DMS153 treated with DMSO at 0.1 percent for 48 hours (cell line): ENCODE results near the gene GUCA2B.

Source experiments
- DNase-seq: peaks from one replicate; lab custom pipeline; 2025; ENCODE audit not compliant: unreplicated experiment; lab: John Stamatoyannopoulos, UW

GUCA2B gene

DNA sequence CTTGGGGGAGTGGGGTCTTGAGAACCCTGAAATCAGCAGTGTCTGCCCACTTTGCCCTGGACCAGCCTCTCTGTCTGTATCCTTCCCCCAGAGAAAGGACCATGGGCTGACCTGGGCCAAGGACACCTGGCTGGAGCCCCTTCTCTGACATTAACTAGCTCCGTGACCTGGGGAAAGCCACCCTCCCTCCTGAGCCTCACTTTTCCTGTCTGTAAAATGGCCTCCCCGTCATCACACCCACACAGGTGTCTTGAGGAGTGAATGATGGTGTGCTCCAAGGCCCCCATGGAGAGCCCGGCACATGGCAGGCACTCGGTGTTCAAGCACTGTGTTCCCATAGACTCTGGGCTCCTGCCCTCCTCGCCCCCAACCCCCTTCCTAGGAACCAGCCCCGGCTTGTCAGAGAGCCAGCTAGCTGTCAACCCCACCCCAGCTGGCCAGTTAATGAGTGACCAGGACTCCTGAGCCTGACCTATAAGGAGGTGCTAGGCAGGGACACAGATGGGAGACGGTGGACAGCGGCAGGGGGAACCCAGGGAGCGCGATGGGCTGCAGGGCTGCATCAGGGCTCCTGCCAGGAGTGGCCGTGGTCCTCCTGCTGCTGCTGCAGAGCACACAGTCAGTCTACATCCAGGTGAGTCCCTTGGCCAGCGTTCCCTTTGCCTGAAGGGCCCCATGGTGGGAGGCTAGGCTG, at the start of gene GUCA2B:
Gene GUCA2B (plus strand): TSS at position 504 of the 694 bp plus-strand sequence. CDS start 41 bp downstream, at position 545.
- DNase-seq, result no peak

GRCh38 chr1:42105025-42105424, 48.2 kb upstream of the GUCA2B start:
- DNase-seq, result no peak

DNA sequence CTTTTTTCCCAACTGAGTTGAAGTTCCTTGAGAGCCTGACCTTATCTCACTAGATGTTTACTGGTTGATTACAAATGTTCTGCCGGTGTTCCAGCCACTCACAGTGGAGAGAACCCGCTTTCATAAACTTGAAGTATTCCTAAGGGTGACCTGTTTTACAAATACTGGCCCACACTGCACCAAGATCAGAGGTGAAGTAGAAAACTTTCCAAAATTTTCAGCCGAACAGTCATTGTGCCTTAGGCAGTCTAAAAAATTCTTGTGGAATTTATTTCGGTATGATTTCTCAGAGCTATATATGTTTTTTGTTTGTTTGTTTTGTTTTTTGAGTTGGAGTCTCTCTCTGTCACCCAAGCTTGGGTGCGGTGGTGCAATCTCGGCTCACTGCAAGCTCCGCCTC, 44.9 kb upstream of the GUCA2B start:
- no peak for DNase-seq

DNA sequence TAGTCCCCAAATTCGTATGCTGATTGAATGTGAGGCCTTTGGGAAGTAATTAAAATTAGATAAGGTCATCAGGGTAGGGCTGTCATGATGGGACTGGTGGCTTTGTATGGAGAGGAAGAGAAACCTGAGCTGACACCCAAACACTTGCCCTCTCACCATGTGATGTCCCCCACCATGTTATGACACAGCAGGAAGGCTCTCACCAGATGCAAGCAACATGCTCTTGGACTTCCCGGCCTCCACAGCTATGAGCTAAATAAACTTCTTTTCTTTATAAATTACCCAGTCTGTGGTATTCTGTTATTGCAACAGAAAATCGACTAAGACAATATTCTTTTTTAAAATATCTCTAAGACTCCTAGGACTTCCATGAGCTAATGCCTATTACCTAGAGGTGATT, 43.6 kb upstream of the GUCA2B start:
- DNase-seq, result no peak

GRCh38 chr1:42114229-42114628, 39.0 kb upstream of the GUCA2B start:
- no peak for DNase-seq

DNA sequence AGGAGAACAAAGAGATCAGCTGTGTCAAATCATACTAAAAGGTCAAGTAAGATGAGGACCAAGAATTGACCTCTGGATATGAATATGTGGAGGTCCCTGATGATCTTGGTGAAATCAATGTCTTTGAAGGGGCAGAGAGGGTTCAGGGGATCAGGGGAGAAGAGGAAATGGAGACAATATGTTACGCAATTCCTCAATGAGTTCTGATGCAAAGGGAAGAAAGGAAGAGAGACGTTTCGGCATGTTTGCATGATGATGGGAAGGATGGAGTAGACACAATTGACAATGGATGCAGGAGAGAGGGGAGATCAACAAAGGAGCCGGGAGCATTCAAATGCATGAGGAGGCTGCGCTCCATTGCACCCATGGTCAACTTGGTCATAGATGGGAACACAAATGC, 36.0 kb upstream of the GUCA2B start:
- no peak for DNase-seq

- no peak for DNase-seq
These were observed 35.1 kb upstream of the GUCA2B start for GRCh38 chr1:42118125-42118524.

- no peak for DNase-seq
These were observed 30.8 kb upstream of the GUCA2B start for GRCh38 chr1:42122408-42122807.

- no peak for DNase-seq
These were observed 27.7 kb upstream of the GUCA2B start for GRCh38 chr1:42125552-42125951.

DNA sequence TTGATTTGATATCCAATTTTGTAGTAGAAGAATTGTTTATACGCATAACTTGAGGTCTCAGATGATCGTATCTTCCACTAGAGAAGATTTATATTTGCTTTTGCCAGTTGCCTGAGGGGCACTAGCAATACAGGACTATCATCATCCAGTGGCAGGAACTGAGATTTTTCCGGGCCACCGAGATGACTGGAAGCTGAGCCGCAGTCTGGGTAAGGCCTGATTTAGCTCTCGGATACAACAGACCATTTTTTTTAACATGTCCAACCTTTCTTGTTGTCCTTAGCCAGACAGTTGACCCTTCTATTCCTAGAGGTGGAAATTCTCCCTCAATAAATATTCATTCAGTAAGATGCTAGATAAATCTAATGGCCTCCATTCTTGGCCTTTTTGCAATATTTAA, 25.4 kb upstream of the GUCA2B start:
- no peak for DNase-seq

DNA sequence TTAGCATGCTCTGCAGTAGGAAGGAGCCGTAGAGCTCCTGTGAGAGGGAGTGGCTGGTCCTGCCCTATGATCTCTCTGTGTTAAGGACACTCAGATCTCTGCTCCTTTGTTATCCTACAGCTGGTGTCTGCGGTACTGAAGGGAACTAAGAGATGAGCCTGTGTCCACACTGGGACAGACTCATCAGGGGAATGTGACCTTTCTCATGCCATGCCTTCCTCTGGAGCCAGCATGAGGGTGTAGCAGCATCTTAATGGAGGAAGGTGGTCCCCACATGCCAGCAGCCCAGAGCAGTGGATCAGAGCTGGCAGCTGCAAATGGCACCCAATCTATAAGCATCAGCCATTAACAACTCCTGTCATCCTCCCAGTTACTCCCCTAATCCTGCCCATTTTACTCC, 24.7 kb upstream of the GUCA2B start:
- DNase-seq, result no peak

DNA sequence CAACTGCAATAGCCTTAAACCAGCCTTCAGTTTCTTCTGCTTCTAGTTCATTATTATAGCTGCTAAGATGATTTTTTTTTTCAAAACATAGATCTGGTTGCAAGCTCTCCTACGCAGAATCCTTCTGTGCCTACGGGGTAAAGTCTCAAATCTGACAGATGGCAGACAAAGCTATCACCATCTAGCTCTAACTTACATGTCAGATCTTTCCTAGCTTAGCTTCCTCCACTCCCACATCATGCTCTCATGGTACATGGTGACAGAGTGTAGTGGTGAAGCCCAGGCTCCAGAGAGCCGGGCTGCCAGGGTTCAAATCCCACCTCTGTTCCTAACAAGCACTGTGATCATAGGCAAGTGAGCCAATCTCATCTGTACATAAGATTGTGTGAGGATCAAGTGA, 24.2 kb upstream of the GUCA2B start:
- no peak for DNase-seq

- no peak for DNase-seq
These were observed 23.0 kb upstream of the GUCA2B start for GRCh38 chr1:42130061-42130660.

- no peak for DNase-seq
These were observed 19.8 kb upstream of the GUCA2B start for GRCh38 chr1:42133390-42133789.

- DNase-seq, result no peak
These were observed 19.2 kb upstream of the GUCA2B start for GRCh38 chr1:42133809-42134526.

DNA sequence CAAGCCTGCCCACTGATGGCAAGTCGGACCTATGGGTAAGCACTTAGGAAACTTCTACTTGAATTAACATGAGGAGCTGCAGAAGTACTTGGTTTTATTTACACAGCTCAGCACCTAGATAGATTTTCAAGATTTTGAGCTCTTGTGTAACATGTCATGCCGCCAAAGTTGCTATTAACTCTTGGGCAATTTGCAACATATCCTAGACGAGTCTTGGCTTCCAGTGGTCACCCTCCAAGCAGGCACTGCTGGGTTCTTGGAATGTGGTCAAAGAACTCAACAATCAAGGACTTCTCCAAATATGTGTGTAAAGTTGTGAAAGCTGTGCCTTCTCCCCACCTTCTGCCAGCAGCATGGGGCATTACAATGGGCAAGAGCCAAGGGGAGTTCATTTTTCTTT, 17.8 kb upstream of the GUCA2B start:
- no peak for DNase-seq

DNA sequence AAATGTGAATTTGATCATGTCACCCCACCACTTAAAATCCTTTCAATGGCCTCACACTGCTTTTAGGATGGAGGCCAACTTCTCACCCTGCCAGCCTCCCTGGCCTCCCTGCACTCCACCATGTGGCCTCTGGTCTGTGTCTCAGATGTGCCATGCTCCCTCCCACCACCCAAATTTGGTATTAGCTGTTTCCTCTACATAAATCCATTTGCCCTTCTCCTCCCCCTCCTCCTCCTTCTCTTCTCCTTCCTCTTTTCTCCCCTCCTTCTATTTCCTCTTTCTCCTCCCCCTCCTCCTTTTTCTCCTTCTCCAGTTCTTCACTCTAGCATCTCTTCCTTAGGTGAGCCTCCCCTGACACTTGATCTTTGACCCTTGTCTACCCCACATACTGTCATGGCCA, 16.7 kb upstream of the GUCA2B start:
- DNase-seq, result no peak

DNA sequence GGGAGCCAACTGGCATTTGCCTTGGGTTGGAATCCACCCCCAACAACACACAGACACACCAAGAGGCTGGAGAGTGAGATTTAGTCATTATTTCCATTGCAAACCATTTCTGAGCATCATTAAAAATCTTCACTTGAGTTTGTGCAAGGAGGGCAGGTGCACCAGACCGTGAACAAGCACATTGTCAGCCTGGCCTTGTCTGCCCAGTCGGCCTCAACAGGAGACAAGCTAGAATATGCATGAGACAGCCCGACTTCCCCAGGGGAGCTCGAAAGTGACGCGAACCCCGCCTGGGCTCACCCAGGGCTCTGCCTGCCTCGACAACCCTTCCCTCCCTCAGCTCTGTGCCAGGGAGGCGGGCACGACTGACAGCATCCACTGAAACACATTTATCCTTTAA, 15.4 kb upstream of the GUCA2B start:
- no peak for DNase-seq

DNA sequence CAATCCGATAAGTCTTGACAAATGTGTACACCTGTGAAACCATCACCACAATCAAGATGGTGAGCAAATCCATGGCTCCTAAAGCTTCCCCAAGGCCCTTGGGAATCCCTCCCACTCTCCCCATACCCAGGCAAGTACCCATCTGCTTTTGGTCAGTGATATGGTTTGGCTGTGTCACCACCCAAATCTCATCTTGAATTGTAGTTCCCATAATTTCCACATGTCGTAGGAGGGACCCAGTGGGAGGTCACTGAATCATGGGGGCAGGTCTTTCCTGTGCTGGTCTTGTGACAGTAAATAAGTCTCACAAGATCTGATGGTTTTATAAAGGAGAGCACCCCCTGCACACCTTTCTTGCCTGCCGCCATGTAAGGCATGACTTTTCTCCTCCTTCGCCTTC, 14.6 kb upstream of the GUCA2B start:
- no peak for DNase-seq

DNA sequence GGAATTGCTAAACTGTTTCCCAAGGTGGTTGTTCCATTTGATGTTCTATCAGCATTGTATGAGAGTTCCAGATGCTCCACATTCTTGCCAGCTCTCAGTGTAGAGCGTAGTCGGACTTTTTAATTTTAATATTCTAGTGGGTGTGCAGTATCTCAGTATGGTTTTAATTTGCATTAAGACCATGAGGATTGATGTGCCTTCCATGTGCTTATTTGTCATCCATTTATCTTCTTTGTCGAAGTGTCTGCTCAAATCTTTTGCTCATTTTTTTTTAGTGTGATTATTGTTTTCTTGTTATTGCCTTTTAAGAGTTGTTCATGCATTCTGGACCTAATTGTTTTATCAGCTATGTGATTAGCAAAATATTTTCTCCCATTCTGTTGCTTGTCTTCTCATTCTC, 13.8 kb upstream of the GUCA2B start:
- DNase-seq, result no peak

- DNase-seq, result no peak
These were observed 13.0 kb upstream of the GUCA2B start for GRCh38 chr1:42140191-42140590.

DNA sequence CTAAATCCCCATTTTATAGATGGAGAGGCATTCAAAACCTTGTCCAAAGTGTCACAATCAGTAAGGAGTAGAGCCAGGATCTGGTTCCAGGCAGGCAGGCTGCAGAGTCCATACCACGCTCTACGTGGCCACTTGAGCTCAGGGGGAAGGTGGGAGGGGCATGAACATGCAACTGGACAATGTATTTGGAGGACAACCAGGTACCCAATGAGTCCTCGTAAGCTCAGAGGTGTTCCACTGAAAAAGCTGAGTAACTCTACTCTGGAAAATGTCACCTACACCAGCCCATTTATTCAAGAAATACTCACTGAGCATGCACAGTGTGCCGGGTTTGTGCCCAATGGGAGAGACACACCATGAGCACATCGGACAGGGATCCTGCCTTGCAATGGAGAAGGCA, 11.2 kb upstream of the GUCA2B start:
- DNase-seq, result no peak
